Natural killer cell (primary cell): ENCODE data around the gene PKIG. TPM values are rescaled to one million over a fixed set of nuclear protein-coding genes. Genes with fewer than 3 reads are reported as not detected.
"Not testable (repeated sequence)": the region's sequence is repeated elsewhere in the genome, so short reads cannot be mapped to it uniquely, and the experiment has no call there.

ENCODE experiments used
- ATAC-seq, 3 donors: fragments of 150-1000 bp in 2 of 3; fragments of 200-7000 bp in 1 of 3; cut with Tn5 transposase; 1 replicate in 1 of 3; 2 replicates in 2 of 3; pipeline ENCODE4 v1.10.0; 2021; ENCODE audit warnings: mild to moderate bottlenecking in 2 of 3, moderate library complexity in 2 of 3
- DNase-seq, 2 donors: peaks; one replicate each; pipeline versions ENCODE4 v3.0.0 to v3.0.0-alpha.2; 2013 to 2021; ENCODE audit warnings: mixed read lengths in 1 of 2
- H3K27ac ChIP-seq: one replicate; pipeline ENCODE4 v1.5.1; 2013; ENCODE audit warnings: mild to moderate bottlenecking, low read length
- H3K27me3 ChIP-seq: one replicate; pipeline ENCODE4 v1.6.1; 2013; ENCODE audit warnings: low read length; ENCODE audit not compliant: control insufficient read depth, insufficient read depth
- H3K36me3 ChIP-seq: one replicate; pipeline ENCODE4 v1.6.1; 2013; ENCODE audit warnings: low read length; ENCODE audit not compliant: control insufficient read depth, insufficient read depth
- H3K4me1 ChIP-seq: one replicate; pipeline ENCODE4 v1.6.1; 2013; ENCODE audit warnings: low read length; ENCODE audit not compliant: control insufficient read depth, insufficient read depth
- H3K4me3 ChIP-seq: one replicate; pipeline ENCODE4 v1.5.1; 2013; ENCODE audit warnings: low read length
- H3K9me3 ChIP-seq: one replicate; pipeline ENCODE4 v1.6.1; 2013; ENCODE audit warnings: low read length; ENCODE audit not compliant: control insufficient read depth, insufficient read depth
- H3K27ac Mint-ChIP-seq, 2 donors: one replicate each; pipeline ENCODE4 v1.8.0; 2022; ENCODE audit warnings: mild to moderate bottlenecking in 2 of 2, mixed read lengths in 2 of 2, moderate library complexity in 1 of 2
- H3K27me3 Mint-ChIP-seq, 2 donors: one replicate each; pipeline ENCODE4 v1.8.0; 2022; ENCODE audit warnings: low read depth in 2 of 2, mixed read lengths in 2 of 2
- H3K36me3 Mint-ChIP-seq: one replicate; pipeline ENCODE4 v1.8.0; 2022; ENCODE audit warnings: mixed read lengths
- H3K4me1 Mint-ChIP-seq, 2 donors: one replicate each; pipeline ENCODE4 v1.8.0; 2022; ENCODE audit warnings: mixed read lengths in 2 of 2
- H3K4me3 Mint-ChIP-seq: one replicate; pipeline ENCODE4 v1.8.0; 2022; ENCODE audit warnings: mild to moderate bottlenecking, moderate library complexity, mixed read lengths
- H3K9me3 Mint-ChIP-seq, 2 donors: one replicate each; pipeline ENCODE4 v1.8.0; 2022; ENCODE audit warnings: mixed read lengths in 2 of 2
- WGBS: methylation state at CpG from one replicate; pipeline ENCODE4 v1.1.7; 2013; ENCODE audit warnings: missing lambda C conversion rate; ENCODE audit not compliant: insufficient coverage; 5-methylcytosine and 5-hydroxymethylcytosine counted together
- intact Hi-C: fragments of 100-400 bp; cut with micrococcal nuclease; formaldehyde crosslinking; loops from one replicate; pipeline ENCODE4 v1.14.2; 2022
- total RNA-seq, 4 donors: library from RNA; stranded (reverse); fragments of 120-200 nt in 1 of 4; gene quantifications; one replicate each; pipeline versions ENCODE4 v1.2.3 to v1.2.4, GENCODE V29; 2013 to 2022
- TF ChIP-seq, protein P1 (sequence below): fragments of 200-600 bp; IDR thresholded peaks from one replicate; pipeline ENCODE4 v1.8.0; 2022; ENCODE audit warnings: antibody characterized with exemption

Gene PKIG
- total RNA-seq, 3 donors from 2014 or later (not counting 1 experiment from before 2014, with no cell fraction given): 0.82 to 1.5 (median 1.5) TPM

DNA sequence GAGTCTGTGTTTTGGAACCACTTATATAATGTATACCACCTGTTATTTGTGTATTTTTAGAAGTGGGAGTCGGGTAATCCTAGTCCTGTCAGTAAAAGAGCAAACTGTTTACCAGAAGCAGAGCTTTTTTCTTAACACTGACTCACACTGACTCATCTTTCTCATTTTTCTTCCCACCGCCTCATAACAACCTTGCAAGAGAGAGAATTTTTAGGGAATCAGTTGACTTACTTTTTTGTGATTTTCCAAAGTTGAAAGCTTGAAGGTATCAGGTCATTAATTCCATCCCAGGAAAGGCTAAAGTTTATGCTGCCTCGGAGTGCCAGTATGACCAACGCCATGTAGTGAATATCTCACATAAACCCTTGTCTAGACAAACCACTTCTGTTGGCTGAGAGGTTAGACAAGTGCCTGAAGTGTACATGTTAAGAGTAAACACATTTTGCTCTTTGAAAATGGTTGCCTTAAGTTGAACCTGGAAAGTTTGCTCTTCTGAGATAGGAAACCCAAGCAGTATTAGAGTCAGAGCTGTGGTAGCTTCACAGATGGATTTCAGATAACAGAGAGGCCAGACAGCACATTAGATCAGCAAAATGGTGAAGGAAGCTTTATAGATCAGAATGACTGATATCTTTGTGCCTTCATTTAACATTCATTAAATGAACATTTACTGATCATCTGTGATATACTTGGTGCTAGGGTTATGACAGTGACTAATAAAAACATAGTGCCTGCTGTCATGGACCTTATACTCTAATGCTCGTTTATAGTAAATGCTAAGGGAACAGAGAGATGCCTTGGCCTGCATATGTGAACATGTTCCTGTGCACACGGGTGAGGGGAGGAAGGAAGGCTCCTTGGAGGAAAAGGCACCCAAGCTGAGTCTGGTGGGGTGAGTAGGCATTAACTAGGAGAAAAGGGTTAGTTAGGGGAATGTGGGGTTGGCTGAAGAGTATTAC lies 29.1 kb upstream of the PKIG start:
- H3K27ac Mint-ChIP-seq: no peak overlapping the region
- Histone ChIP-seq H3K36me3 (no peaks in the 10 kb centered on the region), H3K27ac (no peak overlapping the region), H3K27me3 (no peaks in the 10 kb centered on the region), H3K4me1 (no peaks in the 10 kb centered on the region), H3K9me3 (no peaks in the 10 kb centered on the region), H3K4me3 (no peak overlapping the region)
- H3K36me3 Mint-ChIP-seq: no peaks in the 10 kb centered on the region
- H3K9me3 Mint-ChIP-seq: no peaks in the 10 kb centered on the region
- 67% methylated on average over 4 of the region's 6 CpGs for WGBS
- no peaks in the 10 kb centered on the region for H3K4me1 Mint-ChIP-seq
- intact Hi-C loops: no loop called here
- ATAC-seq: no peak
- DNase-seq: peak in 1 of 2 donors; percentile 10
- H3K27me3 Mint-ChIP-seq: peaks cover under 1 to 2% of the 10 kb centered on the region in 2 donors
- TF ChIP-seq, protein P1, sequence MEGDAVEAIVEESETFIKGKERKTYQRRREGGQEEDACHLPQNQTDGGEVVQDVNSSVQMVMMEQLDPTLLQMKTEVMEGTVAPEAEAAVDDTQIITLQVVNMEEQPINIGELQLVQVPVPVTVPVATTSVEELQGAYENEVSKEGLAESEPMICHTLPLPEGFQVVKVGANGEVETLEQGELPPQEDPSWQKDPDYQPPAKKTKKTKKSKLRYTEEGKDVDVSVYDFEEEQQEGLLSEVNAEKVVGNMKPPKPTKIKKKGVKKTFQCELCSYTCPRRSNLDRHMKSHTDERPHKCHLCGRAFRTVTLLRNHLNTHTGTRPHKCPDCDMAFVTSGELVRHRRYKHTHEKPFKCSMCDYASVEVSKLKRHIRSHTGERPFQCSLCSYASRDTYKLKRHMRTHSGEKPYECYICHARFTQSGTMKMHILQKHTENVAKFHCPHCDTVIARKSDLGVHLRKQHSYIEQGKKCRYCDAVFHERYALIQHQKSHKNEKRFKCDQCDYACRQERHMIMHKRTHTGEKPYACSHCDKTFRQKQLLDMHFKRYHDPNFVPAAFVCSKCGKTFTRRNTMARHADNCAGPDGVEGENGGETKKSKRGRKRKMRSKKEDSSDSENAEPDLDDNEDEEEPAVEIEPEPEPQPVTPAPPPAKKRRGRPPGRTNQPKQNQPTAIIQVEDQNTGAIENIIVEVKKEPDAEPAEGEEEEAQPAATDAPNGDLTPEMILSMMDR: no peak
- no peak overlapping the region for H3K4me3 Mint-ChIP-seq

DNA sequence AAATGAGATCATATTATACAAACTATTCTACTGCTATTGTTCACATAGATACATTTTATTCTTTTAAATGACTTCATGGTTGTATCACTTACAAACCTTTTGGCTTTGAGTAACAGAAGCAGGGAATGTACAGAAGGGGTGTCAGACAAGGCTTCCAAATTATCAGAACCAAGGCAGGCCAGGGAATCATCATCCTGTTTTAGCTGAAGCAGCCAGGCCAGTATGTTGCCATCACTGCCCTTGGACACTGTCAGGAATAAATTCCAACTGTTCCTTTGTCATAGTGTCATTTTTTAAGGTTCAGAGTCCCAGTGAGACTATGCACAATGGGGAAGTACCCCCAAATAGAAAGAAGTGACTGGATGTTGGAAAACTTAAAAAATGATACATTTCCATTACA lies 23.1 kb upstream of the PKIG start:
- Histone ChIP-seq H3K36me3 (no peaks in the 10 kb centered on the region), H3K9me3 (no peaks in the 10 kb centered on the region), H3K4me3 (no peak overlapping the region), H3K4me1 (no peaks in the 10 kb centered on the region), H3K27me3 (no peaks in the 10 kb centered on the region), H3K27ac (no peak overlapping the region)
- no peak overlapping the region for H3K4me3 Mint-ChIP-seq
- H3K27ac Mint-ChIP-seq: no peak overlapping the region
- no peaks in the 10 kb centered on the region for H3K9me3 Mint-ChIP-seq
- no peaks in the 10 kb centered on the region for H3K36me3 Mint-ChIP-seq
- DNase-seq (no peak), ATAC-seq (no peak)
- peaks cover 10 to 14% of the 10 kb centered on the region in 2 donors for H3K27me3 Mint-ChIP-seq
- intact Hi-C loops: no loop called here
- TF ChIP-seq, protein P1: no peak
- H3K4me1 Mint-ChIP-seq: no peaks in the 10 kb centered on the region

DNA sequence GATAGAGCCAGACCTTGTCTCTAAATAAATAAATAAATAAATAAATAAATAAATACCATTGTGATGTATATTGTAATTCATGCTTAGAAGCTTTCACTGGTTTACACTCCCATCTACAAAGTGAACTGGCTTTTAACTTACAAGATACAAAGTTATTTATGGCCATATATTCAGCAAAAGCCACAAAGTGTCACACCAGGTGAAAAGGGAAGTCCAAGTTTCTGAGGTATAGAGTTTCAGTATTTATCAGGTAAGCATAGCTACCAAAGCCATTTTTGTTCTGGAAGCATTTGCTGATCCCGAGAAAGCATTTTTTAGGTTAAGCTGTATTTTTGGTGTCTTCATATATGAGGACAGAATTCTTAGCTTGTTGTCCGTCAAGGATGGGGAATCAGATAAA lies 22.1 kb upstream of the PKIG start:
- Mint-ChIP-seq H3K4me1 (no peaks in the 10 kb centered on the region), H3K4me3 (no peak overlapping the region), H3K36me3 (no peaks in the 10 kb centered on the region), H3K9me3 (no peaks in the 10 kb centered on the region), H3K27ac (no peak overlapping the region), H3K27me3 (peaks cover 10 to 14% of the 10 kb centered on the region in 2 donors)
- no peak for ATAC-seq
- Histone ChIP-seq H3K36me3 (no peaks in the 10 kb centered on the region), H3K4me3 (no peak overlapping the region), H3K4me1 (no peaks in the 10 kb centered on the region), H3K27me3 (no peaks in the 10 kb centered on the region), H3K9me3 (no peaks in the 10 kb centered on the region), H3K27ac (no peak overlapping the region)
- DNase-seq: no peak
- TF ChIP-seq, protein P1: no peak
- intact Hi-C loops: no loop called here
- 79% methylated on average over 2 of the region's 2 CpGs for WGBS

DNA sequence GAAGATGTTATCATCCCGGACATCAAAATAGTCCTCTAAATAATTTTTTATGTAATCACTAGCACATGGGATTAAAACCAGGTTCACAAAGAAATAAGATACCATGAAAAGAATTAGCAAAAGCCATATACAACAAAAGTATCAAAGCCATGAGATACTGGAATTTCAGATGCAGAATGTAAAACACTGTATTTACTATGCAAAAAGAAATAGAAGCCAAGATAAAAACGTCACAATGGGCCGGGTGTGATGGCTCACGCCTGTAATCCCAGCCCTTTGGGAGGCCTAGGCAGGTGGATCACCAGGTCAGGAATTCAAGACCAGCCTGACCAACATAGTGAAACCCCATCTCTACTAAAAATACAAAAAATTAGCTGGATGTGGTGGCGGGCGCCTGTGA lies 21.6 kb upstream of the PKIG start:
- H3K4me1 Mint-ChIP-seq, H3K9me3 Mint-ChIP-seq, H3K4me1 ChIP-seq, H3K4me3 ChIP-seq, H3K9me3 ChIP-seq, DNase-seq, H3K36me3 ChIP-seq, H3K27ac ChIP-seq, H3K27me3 ChIP-seq, H3K4me3 Mint-ChIP-seq, ATAC-seq, H3K36me3 Mint-ChIP-seq, H3K27ac Mint-ChIP-seq, intact Hi-C loops: not testable (repeated sequence)
- WGBS: 88% methylated on average over 6 of the region's 6 CpGs
- H3K27me3 Mint-ChIP-seq: peaks cover 10 to 14% of the 10 kb centered on the region in 2 donors
